Peyer's patch (tissue), 4 donors: ENCODE data around the gene ANO2.

Experiments used
- POLR2A ChIP-seq, 2 donors: fragments of 450-650 bp; IDR thresholded peaks; one replicate each; pipeline ENCODE4 v1.5.1; 2017; ENCODE audit warnings: antibody characterized with exemption in 2 of 2, mild to moderate bottlenecking in 2 of 2, moderate library complexity in 2 of 2
- TF ChIP-seq, protein P1 (sequence below), 6 experiments: fragments of 450-650 bp in 4 of 6; fragments of 200-600 bp in 2 of 6; sonication (generic) in 1 of 6; IDR thresholded peaks; one replicate each; pipeline ENCODE4 v1.5.1; 2017 to 2019; ENCODE audit warnings: antibody characterized with exemption in 6 of 6, mild to moderate bottlenecking in 3 of 6, moderate library complexity in 1 of 6

- TF ChIP-seq, protein P1, sequence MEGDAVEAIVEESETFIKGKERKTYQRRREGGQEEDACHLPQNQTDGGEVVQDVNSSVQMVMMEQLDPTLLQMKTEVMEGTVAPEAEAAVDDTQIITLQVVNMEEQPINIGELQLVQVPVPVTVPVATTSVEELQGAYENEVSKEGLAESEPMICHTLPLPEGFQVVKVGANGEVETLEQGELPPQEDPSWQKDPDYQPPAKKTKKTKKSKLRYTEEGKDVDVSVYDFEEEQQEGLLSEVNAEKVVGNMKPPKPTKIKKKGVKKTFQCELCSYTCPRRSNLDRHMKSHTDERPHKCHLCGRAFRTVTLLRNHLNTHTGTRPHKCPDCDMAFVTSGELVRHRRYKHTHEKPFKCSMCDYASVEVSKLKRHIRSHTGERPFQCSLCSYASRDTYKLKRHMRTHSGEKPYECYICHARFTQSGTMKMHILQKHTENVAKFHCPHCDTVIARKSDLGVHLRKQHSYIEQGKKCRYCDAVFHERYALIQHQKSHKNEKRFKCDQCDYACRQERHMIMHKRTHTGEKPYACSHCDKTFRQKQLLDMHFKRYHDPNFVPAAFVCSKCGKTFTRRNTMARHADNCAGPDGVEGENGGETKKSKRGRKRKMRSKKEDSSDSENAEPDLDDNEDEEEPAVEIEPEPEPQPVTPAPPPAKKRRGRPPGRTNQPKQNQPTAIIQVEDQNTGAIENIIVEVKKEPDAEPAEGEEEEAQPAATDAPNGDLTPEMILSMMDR (IDR thresholded peaks at IDR 0.05): no peak
- TF ChIP-seq POLR2A (IDR thresholded peaks at IDR 0.05): no peak
Measured at GRCh38 chr12:5628501-5628900, 316.6 kb downstream of the ANO2 start.
